HG03558 (cell line): ENCODE data around the gene NXT1.
"Not testable (repeated sequence)": the region's sequence is repeated elsewhere in the genome, so short reads cannot be mapped to it uniquely, and the experiment has no call there.

ENCODE experiments used
- ATAC-seq: cut with Tn5 transposase; IDR thresholded peaks from one replicate; pipeline ENCODE4 v1.9.1; 2021; ENCODE audit warnings: moderate number of reproducible peaks; ENCODE audit not compliant: unreplicated experiment; ENCODE audit errors: extremely low read depth

NXT1 gene

GRCh38 chr20:23327617-23328333, 22.8 kb upstream of the NXT1 start:
- ATAC-seq = no peak

DNA sequence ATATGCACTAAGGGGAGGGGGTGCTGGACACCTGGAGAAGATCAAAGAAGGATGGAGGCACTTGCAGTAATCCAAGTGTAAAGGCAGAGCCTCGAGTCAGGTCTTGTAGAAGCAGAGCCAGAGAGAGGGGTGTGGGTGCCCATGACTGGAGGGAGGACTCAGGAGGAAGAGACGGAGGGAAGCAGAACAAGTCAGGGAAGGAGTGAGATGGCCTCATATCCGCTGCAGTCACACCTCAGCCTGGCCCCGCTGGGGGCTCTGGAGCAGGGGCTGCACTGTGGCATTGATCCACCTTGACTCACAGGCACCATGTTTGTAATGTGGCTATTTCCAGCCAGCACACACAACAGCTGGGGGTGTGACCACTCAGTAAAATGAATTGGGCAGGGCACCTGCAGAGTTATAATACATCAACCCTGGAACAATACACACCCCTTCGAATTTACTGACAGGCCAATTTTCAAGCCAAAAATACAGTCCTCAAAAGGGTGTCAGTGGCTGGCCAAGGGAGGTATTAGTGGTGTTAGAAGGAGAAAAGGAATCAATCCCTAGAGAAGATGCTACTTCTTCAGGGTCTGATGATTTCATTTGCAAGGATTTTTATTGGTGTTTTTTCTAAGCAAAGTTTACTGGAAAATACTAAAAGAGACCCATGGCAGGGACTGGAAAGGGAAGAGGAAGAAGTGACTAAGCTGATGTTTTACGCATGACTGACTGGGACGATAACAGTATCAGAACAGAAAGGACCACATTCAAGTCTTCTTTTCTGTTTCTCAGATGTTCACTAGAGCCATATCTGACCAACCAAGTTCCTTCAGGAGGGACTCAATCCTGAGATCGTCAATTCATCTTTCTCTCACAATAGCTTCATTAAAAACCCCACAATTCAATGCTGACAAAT, 18.9 kb upstream of the NXT1 start:
- no peak for ATAC-seq

- ATAC-seq = no peak
Observed at GRCh38 chr20:23332467-23332866, 18.1 kb upstream of the NXT1 start.

DNA sequence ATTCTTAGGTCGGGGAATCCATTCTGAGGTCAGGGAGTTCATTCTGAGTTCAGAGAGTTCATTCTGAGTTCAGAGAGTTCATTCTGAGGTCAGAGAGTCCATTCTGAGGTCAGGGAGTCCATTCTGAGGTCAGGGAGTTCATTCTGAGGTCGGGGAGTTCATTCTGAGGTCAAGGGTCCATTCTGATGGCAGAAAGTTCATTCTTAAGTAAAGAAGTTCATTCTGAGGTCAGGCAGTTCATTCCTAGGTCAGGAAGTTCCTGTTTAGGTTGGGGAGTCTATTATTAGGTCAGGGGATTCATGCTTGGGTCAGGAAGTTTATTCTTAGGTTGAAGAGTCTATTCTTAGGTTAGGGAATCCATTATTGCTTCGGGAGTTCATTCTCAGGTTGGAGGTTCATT, 16.5 kb upstream of the NXT1 start:
- ATAC-seq = no peak

DNA sequence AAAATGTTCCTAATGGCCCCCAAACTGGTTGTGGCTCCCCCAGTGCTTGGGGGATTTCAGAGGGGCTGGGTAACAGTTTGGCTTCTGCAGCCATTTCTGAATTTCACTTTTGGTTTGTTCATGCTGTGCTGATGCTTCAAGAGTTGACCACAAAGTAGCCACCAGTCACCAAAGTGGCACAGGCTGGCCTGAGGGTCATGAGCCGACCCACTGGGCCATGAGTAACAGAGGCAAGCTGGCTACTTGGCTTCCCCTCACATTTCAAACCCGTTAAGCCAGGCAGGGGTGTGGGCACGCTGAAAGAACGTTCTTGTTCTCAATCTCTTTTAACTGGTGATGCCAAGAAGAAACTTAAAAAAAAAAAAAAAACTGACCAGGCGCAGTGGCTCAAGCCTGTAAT, 15.1 kb upstream of the NXT1 start:
- ATAC-seq = no peak

DNA sequence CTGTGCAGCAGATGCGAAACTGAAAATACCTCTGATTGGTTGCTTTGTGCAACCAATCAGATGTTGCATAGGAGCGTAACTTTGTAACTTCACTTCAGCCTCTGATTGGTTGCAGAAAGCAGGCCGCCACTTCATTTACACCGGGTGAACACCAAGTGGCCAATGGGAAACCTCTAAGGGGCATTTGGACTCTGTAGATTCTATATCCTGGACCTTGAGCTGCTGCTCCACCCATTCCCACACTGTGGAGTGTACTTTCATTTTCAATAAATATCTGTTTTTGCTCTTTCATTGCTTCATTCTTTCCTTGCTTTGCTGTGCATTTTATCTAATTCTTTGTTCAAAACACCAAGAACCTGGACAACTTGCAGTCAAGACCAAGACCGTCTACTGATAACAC, 14.1 kb upstream of the NXT1 start:
- ATAC-seq = no peak

- no peak for ATAC-seq
Observed at GRCh38 chr20:23337312-23337711, 13.3 kb upstream of the NXT1 start.

DNA sequence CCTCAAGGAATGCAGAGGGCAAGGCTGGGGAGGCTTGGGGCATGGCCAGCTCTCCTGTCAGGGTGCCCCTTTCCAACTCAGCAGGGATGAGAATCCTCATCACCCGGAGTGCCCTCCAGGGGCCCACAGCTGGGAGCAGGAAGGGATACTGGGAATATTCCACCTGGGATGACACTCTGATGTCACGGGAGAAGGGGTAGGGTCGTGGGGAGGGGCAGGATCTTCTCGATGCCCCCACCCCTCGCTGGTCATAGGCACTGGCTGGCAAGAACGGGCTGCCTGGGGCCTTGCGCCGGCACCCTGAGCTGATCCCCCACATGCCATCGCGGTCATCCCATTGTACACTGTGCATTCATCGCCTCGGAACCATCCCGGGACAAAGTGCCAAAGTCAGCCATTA, 10.6 kb upstream of the NXT1 start:
- ATAC-seq = no peak

DNA sequence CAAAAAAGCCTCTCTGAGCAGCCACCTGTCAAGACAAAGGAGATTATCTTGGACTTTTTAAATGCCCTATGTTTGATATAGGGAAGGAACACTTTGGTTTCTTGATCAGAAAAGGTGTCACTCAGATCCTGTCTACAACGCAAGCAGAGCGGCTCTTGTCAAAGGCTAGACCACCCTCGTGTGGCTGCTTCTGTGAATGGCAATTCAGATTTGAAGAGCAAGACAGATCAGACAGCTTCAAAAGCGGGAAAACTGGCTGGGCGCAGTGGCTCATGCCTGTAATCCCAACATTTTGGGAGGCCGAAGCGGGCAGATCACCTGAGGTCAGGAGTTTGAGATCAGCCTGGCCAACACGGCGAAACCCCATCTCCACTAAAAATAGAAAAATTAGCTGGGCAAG, 10.1 kb upstream of the NXT1 start:
- ATAC-seq = no peak

DNA sequence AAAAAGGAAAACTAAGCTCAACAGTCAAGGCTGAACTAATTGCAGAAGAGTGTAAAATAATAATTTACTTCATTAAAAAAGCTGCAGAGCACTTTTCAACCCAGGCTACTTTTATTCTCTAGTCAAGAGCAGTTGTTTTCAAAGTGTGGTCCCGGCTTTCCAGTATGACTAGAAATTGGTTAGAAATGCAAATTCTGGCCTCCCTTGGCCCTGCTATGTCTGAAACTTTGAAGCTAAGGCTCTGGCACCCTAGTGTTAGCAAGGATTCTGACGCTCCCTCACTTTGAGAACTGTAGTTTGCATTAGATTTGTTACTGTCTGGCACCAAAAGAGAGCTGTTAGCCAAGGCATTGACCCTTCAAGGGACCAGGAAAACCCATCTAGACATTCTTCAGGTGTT, 9.5 kb upstream of the NXT1 start:
- ATAC-seq = no peak

- ATAC-seq = no peak
Observed at GRCh38 chr20:23343590-23343989, 7.0 kb upstream of the NXT1 start.

GRCh38 chr20:23344336-23344735, 6.3 kb upstream of the NXT1 start:
- no peak for ATAC-seq

- ATAC-seq = no peak
Observed at GRCh38 chr20:23346002-23346401, 4.6 kb upstream of the NXT1 start.

DNA sequence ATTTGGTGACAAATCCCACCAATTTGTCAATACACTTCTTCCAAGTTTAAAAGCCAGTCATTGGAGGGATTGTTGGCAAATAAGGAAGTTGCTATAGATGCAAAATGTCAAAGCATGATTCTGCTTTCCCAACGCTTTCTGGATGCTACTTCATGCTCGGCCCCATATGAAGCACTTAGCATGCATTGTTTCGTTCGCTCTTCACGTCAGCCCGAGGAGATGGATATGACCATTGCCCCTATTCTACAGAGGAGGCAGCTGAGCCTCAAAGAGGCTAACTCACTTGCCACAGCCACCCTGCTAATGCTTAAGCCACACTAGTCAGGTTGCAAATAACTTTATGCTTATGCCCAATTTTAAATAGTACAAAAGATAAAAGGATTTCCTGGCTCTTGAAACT, 2.8 kb upstream of the NXT1 start:
- no peak for ATAC-seq

DNA sequence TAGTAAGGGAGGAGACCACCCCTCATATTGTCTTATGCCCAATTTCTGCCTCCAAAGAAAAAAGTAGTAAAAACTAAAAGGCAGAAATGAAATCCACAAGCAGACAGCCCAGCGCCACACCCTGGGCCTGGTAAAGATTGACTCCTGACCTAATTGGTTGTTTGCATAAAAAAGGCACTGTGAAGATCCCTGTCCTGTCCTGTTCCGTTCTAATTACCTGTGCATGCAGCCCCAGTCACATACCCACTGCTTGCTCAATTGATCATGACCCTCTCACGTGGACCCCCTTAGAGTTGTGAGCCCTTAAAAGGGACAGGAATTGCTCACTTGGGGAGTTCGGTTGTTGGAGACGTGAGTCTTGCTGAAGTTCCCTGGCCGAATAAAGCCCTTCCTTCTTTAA, 2.1 kb upstream of the NXT1 start:
- ATAC-seq = not testable (repeated sequence)

DNA sequence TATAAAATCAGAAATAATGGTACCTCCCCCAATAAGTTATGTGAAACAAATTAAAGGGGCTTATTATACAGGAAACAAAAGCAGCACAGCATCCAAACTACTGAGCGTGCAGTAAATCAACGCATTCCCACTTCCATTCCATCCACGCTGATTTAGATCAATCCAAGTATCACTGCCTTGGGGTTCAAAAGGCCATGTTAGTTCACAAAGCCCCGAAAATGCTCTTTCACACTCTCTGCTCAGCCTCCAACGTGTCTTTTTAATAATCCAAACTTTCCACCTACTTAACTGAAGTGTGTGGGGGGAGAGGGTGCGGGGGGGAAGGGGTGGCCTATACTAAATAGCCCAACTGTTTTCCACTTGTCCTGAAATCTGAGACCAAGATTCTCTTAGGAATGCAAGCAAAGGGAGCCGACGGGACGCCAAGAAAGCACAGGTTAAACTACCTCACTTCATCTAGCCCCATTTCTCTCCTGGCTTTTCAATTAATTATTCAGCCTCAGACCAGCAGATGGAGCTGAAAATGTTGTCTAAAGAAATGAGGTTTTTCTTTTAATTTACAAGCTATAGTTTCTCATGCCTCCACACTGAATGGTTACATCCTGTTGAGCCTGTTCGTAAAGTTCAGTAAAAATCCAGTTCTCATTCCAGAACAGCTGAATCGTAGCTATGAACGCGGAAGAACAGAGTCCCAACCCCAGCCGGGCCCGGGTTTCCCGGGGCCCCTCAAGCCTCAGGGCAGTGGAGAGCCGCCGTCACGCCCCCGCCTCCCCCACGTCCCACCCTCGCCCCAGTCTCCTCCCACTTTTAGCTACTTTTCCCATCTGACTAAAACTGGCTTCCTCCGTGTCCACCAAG, 1.0 kb upstream of the NXT1 start:
- ATAC-seq = peak; percentile 22

DNA sequence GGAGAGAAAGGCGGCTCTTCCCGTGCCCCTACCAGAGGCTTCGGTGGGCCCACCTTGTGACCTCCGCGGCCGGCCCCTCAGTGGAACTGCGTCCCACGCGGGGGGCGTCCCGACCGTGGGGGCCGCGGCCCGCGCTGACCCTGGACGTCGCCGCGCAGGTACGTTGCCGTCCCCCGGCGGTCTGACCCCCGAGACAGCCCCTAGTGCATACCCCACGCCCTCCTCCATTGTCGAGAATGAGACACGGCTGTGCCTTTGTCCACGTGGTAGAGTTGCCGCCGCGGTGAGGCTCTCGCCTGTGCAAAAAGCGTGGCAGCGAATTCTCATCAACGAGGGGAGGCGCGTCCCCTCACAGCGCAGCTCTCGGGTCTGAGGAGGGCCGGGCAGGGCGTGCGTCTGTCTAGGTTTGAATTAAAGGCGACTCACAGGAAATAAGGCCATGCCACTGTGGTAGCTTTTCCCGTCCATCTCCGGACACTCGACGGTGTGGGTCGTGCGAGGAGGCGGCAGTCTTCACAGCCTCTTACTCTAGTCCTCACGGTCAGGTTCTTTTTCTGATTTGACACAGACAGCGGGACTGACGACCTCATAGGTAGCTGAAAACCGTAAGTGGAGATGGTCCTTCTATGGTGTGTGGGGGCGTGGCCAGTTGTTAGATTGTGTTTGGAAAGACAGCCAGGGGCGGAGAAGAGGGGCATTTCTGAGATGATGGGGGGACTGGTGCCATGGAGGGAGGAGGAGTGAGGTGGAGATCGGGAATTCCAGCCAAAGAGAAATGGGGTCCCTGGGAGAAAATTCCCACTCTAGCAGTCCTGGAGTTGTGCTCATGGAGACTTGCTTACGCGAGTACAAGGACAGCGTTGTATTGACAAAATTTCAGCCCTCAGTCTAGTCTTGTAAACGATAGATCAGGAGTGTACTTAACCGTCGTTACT, 580 bp downstream of the NXT1 start:
- ATAC-seq = no peak

- ATAC-seq = no peak
Observed at GRCh38 chr20:23356203-23356602, 5.6 kb downstream of the NXT1 start.

GRCh38 chr20:23357767-23358562, 7.4 kb downstream of the NXT1 start:
- peak; percentile 60 for ATAC-seq
